D721Med (cell line): ENCODE results near the gene TRHDE.

Source experiments
- DNase-seq: peaks from one replicate; pipeline ENCODE4 v3.0.0; 2011; ENCODE audit warnings: low spot score; ENCODE audit not compliant: insufficient read length
- FAIRE-seq: peaks from 2 replicates; lab custom pipeline; 2011; peaks lifted over from hg19 to GRCh38; lab: Jason Lieb, UNC
- TF ChIP-seq, protein P1 (sequence below): IDR thresholded peaks from 2 replicates; pipeline ENCODE4 v1.5.1; 2012; ENCODE audit warnings: mild to moderate bottlenecking, control low read depth; ENCODE audit not compliant: insufficient read depth; ENCODE audit errors: missing control alignments

The TRHDE gene

DNA sequence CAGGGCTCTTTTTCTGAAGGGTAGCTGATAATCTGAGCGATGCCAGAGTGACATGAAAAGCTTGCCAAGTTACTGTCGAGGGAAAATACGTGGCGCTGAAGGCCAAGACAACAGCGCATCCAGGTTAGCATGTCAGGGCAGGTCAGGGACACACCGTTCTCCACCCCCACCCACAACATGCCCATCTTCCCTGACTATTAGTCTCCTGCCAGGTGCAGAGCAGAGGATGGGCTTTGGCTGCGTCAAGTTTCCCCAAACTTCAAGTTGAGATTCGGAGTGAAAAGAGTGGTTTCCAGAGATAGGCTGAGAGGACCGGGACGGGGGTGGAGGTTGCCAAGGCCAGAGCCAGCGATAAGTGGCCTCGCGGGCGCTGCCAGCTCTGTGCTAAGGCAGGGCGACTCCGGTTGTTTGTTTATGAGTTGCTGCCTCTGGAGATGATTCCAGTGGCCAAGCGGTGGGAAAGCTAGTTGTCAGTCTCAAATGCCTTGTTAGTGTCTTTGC, 1.7 kb downstream of the TRHDE start:
- FAIRE-seq: no peak
- TF ChIP-seq, protein P1, sequence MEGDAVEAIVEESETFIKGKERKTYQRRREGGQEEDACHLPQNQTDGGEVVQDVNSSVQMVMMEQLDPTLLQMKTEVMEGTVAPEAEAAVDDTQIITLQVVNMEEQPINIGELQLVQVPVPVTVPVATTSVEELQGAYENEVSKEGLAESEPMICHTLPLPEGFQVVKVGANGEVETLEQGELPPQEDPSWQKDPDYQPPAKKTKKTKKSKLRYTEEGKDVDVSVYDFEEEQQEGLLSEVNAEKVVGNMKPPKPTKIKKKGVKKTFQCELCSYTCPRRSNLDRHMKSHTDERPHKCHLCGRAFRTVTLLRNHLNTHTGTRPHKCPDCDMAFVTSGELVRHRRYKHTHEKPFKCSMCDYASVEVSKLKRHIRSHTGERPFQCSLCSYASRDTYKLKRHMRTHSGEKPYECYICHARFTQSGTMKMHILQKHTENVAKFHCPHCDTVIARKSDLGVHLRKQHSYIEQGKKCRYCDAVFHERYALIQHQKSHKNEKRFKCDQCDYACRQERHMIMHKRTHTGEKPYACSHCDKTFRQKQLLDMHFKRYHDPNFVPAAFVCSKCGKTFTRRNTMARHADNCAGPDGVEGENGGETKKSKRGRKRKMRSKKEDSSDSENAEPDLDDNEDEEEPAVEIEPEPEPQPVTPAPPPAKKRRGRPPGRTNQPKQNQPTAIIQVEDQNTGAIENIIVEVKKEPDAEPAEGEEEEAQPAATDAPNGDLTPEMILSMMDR: no peak
- DNase-seq: no peak

DNA sequence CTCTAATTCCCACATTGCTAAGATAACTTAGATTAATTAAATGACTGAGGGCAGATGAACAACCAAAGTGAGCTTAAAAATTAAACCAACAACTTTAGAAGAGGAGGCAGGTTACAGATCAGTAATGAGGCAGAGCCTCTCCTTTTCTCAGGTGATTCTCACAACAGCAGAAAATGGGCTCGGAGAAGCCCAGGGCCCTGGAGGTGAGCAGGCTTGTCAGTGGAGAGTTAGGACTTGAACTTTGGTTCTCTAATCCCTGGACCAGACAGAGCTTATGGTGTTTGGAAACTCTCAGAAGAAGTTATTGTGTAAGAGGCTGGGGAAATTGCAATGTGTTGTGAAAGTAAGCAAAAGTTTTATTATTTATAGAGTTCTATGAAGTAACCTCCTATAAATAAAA, 2.8 kb downstream of the TRHDE start:
- FAIRE-seq (no peak), DNase-seq (no peak)
- TF ChIP-seq, protein P1: no peak

DNA sequence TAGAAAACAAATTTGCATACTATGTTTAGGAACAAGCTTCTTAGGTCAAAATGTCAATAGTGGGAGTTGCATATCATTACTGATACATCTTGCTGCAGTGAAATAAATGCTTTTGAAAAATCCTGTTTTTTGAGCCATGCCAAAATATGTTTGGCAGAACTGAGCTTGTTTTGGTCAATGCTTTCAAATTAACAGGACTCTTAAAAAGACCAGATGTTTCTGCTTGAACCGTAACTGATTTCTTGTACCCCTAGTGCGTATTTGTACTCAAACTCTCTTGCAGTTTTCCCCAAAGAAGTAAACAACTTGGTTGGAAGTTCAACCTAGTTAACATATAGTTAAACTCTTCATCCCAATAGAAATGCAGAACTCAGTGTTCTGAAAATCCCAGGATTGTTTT, 3.4 kb downstream of the TRHDE start:
- TF ChIP-seq, protein P1: no peak
- FAIRE-seq (no peak), DNase-seq (no peak)

DNA sequence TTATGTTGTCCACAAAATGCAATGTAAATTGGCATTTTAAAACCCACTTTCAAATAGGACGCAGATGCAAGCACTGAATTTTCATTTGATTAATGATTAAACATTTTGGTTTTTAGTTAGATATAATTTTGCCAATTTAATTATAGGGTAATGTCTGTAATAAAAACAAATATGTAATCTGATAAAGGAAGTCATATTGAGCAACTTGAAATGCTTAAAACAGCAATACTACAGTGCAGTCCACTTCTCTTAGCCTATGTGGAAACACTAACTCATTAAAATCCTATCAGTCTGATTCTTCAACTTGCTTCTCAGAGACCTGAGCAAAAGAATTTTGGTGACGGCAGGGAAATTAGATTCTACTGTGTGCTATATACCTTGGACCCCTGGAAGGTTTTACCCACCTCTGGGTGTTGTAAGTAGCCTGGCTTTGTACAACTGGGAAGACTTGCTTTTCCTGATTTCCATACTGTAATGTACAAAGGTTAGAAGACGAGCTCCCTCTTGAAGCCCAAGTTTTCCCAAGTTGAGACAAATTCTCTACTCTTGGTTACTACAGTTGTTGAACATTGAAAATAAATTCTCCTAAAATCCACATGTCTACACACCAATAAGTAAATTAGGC, 4.1 kb downstream of the TRHDE start:
- DNase-seq (no peak), FAIRE-seq (no peak)
- TF ChIP-seq, protein P1: no peak

DNA sequence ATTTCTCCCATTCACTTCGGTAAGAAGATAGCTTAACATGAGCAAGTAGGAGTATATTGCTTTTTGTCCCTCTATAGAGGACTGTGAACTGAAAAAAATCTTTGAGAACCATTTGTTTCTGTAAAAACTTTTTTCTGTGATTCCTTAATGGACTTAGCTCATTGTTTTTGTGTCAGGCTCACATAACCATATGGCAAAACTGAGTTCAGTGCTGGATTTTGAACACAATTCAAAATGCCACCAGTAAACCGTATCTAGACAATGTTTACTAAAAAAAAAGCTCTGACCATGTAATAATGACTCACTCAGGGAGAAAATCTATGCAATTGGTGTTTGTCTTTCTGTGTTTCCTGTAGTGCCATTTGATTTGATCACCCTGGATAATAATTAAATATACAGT, 5.2 kb downstream of the TRHDE start:
- FAIRE-seq (no peak), DNase-seq (no peak)
- TF ChIP-seq, protein P1: no peak

DNA sequence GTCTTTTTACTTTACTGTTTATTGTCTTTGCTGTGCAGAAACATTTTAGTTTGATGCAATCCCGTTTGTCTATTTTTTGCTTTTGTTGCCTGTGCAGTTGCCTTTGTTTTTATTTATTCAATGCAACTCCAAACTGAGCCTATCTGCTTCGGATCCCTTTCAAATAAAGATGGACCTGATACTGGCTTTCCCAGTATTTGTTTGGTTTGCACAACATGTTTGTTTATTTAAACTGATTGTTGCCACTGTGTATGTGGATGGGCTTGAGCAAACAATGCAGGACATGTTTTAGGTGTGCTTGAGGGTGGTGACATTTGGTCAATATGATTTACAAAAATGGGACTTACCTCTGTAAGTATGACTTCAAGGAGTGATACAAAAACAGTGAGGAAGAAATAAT, 6.7 kb downstream of the TRHDE start:
- no peak for DNase-seq
- TF ChIP-seq, protein P1: no peak
- no peak for FAIRE-seq

DNA sequence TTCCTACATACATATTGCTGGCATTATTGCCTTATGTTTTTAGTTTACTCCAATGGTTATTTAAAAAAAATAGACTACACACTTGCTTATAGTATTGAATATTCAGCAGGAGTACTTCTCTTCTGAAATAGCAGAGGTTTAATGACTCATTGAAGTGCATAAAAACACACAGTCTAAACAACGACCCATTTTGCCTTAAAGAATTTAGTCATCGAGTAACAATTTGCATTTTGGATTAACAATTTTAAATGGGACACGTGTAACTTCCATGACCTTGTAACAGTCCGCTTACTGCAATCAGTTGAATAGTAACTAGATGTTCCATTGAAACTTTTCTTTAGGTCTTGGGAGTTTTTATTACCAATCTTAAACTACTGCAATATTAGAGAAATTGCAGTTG, 9.0 kb downstream of the TRHDE start:
- no peak for FAIRE-seq
- TF ChIP-seq, protein P1: no peak
- DNase-seq: no peak
